ENCODE data around the gene NDST1. TPM values are rescaled to one million over a fixed set of nuclear protein-coding genes. Genes with fewer than 3 reads are reported as not detected.

The NDST1 gene
- total RNA-seq, 2 experiments from 2014 or later = 9.5 to 26.6 TPM

GRCh38 chr5:150502106-150502505 is 5.8 kb upstream of the NDST1 start:
- Histone ChIP-seq H3K9me3 (ENCODE audit: low read length) (no peaks in the 10 kb centered on the region), H3K36me3 (ENCODE audit: insufficient read depth, low read length) (no peaks in the 10 kb centered on the region), H3K79me2 (ENCODE audit: insufficient read depth, low read depth, low read length) (no peaks in the 10 kb centered on the region), H3K27ac (ENCODE audit: low read depth, low read length, poor library complexity, severe bottlenecking) (no peak overlapping the region), H3K9me2 (ENCODE audit: insufficient read depth, low read length) (no peaks in the 10 kb centered on the region), H2AFZ (ENCODE audit: low read length) (no peak overlapping the region), H4K20me1 (ENCODE audit: insufficient read depth, low read length) (no peaks in the 10 kb centered on the region; the same call in 1 of the 2 replicates), H3K4me1 (ENCODE audit: insufficient read depth, low read length, poor library complexity, severe bottlenecking) (peaks cover 12% of the 10 kb centered on the region), H3K4me2 (ENCODE audit: low read length) (no peak overlapping the region), H3K4me3 (ENCODE audit: low read depth, low read length, poor library complexity, severe bottlenecking) (no peak overlapping the region)
- ChIA-PET POLR2A (interaction anchor here (1.1 to 1.5 kb wide), 2 partner anchors 11 to 14 kb away, joined by 4 to 7 read pairs; no protein-coding TSS in a partner anchor), CTCF (ENCODE audit: unreplicated experiment) (no interaction called here)
- intact Hi-C loops (cut with micrococcal nuclease; ENCODE audit: unreplicated experiment) = no loop called here
- no peak for DNase-seq (ENCODE audit: low spot score)
- BruUV-seq (replicated peaks) = no TSS peak
- TF ChIP-seq EZH2phosphoT487 (IDR thresholded peaks at IDR 0.05; ENCODE audit: borderline replicate concordance, low read depth, low read length) (no peak), CTCF (conservative IDR thresholded peaks at IDR 0.05; ENCODE audit: low read length) (no peak)

- Histone ChIP-seq H3K36me3 (ENCODE audit: insufficient read depth, low read length) (no peaks in the 10 kb centered on the region), H2AFZ (ENCODE audit: low read length) (no peak overlapping the region), H3K4me3 (ENCODE audit: low read depth, low read length, poor library complexity, severe bottlenecking) (no peak overlapping the region), H3K27ac (ENCODE audit: low read depth, low read length, poor library complexity, severe bottlenecking) (no peak overlapping the region), H3K9me2 (ENCODE audit: insufficient read depth, low read length) (no peaks in the 10 kb centered on the region), H3K4me1 (ENCODE audit: insufficient read depth, low read length, poor library complexity, severe bottlenecking) (peaks cover 12% of the 10 kb centered on the region), H4K20me1 (ENCODE audit: insufficient read depth, low read length) (no peaks in the 10 kb centered on the region; the same call in 1 of the 2 replicates), H3K9me3 (ENCODE audit: low read length) (no peaks in the 10 kb centered on the region), H3K79me2 (ENCODE audit: insufficient read depth, low read depth, low read length) (no peaks in the 10 kb centered on the region), H3K4me2 (ENCODE audit: low read length) (no peak overlapping the region)
- intact Hi-C loops (cut with micrococcal nuclease; ENCODE audit: unreplicated experiment) = no loop called here
- TF ChIP-seq CTCF (conservative IDR thresholded peaks at IDR 0.05; ENCODE audit: low read length) (no peak), EZH2phosphoT487 (IDR thresholded peaks at IDR 0.05; ENCODE audit: borderline replicate concordance, low read depth, low read length) (no peak)
- ChIA-PET POLR2A (no interaction called here), CTCF (ENCODE audit: unreplicated experiment) (no interaction called here)
- no peak for DNase-seq (ENCODE audit: low spot score)
- BruUV-seq (replicated peaks) = no TSS peak
Observed at GRCh38 chr5:150502847-150503246, 5.1 kb upstream of the NDST1 start.

- H3K79me2 ChIP-seq (ENCODE audit: insufficient read depth, low read depth, low read length) = no peaks in the 10 kb centered on the region
- TF ChIP-seq CTCF (conservative IDR thresholded peaks at IDR 0.05; ENCODE audit: low read length) (no peak), EZH2phosphoT487 (IDR thresholded peaks at IDR 0.05; ENCODE audit: borderline replicate concordance, low read depth, low read length) (no peak)
- peaks cover 12% of the 10 kb centered on the region for H3K4me1 ChIP-seq (ENCODE audit: insufficient read depth, low read length, poor library complexity, severe bottlenecking)
- H3K4me3 ChIP-seq (ENCODE audit: low read depth, low read length, poor library complexity, severe bottlenecking) = no peak overlapping the region
- POLR2A ChIA-PET = no interaction called here
- no peak overlapping the region for H3K4me2 ChIP-seq (ENCODE audit: low read length)
- H3K27ac ChIP-seq (ENCODE audit: low read depth, low read length, poor library complexity, severe bottlenecking) = no peak overlapping the region
- CTCF ChIA-PET (ENCODE audit: unreplicated experiment) = no interaction called here
- no peaks in the 10 kb centered on the region for H3K36me3 ChIP-seq (ENCODE audit: insufficient read depth, low read length)
- DNase-seq (ENCODE audit: low spot score) = no peak
- H3K9me2 ChIP-seq (ENCODE audit: insufficient read depth, low read length) = no peaks in the 10 kb centered on the region
- H2AFZ ChIP-seq (ENCODE audit: low read length) = no peak overlapping the region
- no TSS peak for BruUV-seq (replicated peaks)
- H4K20me1 ChIP-seq (ENCODE audit: insufficient read depth, low read length) = no peaks in the 10 kb centered on the region; the same call in 1 of the 2 replicates
- H3K9me3 ChIP-seq (ENCODE audit: low read length) = no peaks in the 10 kb centered on the region
- intact Hi-C loops (cut with micrococcal nuclease; ENCODE audit: unreplicated experiment) = no loop called here
Observed at GRCh38 chr5:150503386-150503785, 4.5 kb upstream of the NDST1 start.
